SK-N-SH treated with all-trans-retinoic acid at 6 μM for 48 hours (cell line): ENCODE data around the gene B4GALNT3.

Source experiments
- ATAC-seq: fragments of 200-7000 bp; cut with Tn5 transposase; 3 replicates; pipeline ENCODE4 v1.9.1; 2020; ENCODE audit warnings: mild to moderate bottlenecking, moderate library complexity
- ARNTL ChIP-seq: fragments of 450-650 bp; formaldehyde crosslinking; IDR thresholded peaks from 2 replicates; pipeline ENCODE4 v1.5.0; 2020; ENCODE audit warnings: low read depth, mild to moderate bottlenecking, moderate library complexity, borderline replicate concordance
- BACH2 ChIP-seq: fragments of 250-450 bp; sonication (Bioruptor Pico); IDR thresholded peaks from 2 replicates; pipeline ENCODE4 v1.9.0; 2021; ENCODE audit warnings: mild to moderate bottlenecking, borderline replicate concordance
- CREB5 ChIP-seq: fragments of 250-450 bp; sonication (Bioruptor Pico); IDR thresholded peaks from 2 replicates; pipeline ENCODE4 v1.5.1; 2020; ENCODE audit warnings: low read depth, mild to moderate bottlenecking, moderate library complexity
- CSDC2 ChIP-seq: fragments of 250-450 bp; sonication (Bioruptor Pico); IDR thresholded peaks from 2 replicates; pipeline ENCODE4 v1.5.0; 2020; ENCODE audit warnings: mild to moderate bottlenecking, moderate library complexity
- CSRNP3 ChIP-seq: fragments of 250-450 bp; sonication (Bioruptor Pico); IDR thresholded peaks from 2 replicates; pipeline ENCODE4 v1.5.1; 2021; ENCODE audit warnings: mild to moderate bottlenecking, moderate library complexity
- ESRRG ChIP-seq: fragments of 250-450 bp; sonication (Bioruptor Pico); IDR thresholded peaks from 2 replicates; pipeline ENCODE4 v1.6.1; 2021; ENCODE audit warnings: mild to moderate bottlenecking
- OSR1 ChIP-seq: fragments of 250-450 bp; sonication (Bioruptor Pico); IDR thresholded peaks from 2 replicates; pipeline ENCODE4 v1.8.0; 2022; ENCODE audit warnings: moderate library complexity, mild to moderate bottlenecking, inconsistent platforms
- PATZ1 ChIP-seq: fragments of 250-450 bp; sonication (Bioruptor Pico); IDR thresholded peaks from 2 replicates; pipeline ENCODE4 v1.8.0; 2020; ENCODE audit warnings: mild to moderate bottlenecking, moderate library complexity, borderline replicate concordance
- PPARA ChIP-seq: fragments of 250-450 bp; sonication (Bioruptor Pico); IDR thresholded peaks from 2 replicates; pipeline ENCODE4 v1.5.0; 2020; ENCODE audit warnings: mild to moderate bottlenecking, borderline replicate concordance
- RARB ChIP-seq: fragments of 250-450 bp; sonication (Bioruptor Pico); IDR thresholded peaks from 2 replicates; pipeline ENCODE4 v1.8.0; 2021; ENCODE audit warnings: mild to moderate bottlenecking, moderate library complexity
- TOX ChIP-seq: fragments of 250-450 bp; sonication (Bioruptor Pico); IDR thresholded peaks from 2 replicates; pipeline ENCODE4 v1.8.0; 2021; ENCODE audit warnings: mild to moderate bottlenecking, moderate library complexity, borderline replicate concordance
- TSHZ2 ChIP-seq: fragments of 250-450 bp; sonication (Bioruptor Pico); IDR thresholded peaks from 2 replicates; pipeline ENCODE4 v1.5.0; 2020; ENCODE audit warnings: mild to moderate bottlenecking, moderate library complexity
- ZC3H10 ChIP-seq: fragments of 250-450 bp; sonication (Bioruptor Pico); IDR thresholded peaks from 2 replicates; pipeline ENCODE4 v1.5.1; 2021; ENCODE audit warnings: mild to moderate bottlenecking, moderate library complexity
- ZFP30 ChIP-seq: fragments of 450-650 bp; formaldehyde crosslinking; IDR thresholded peaks from 2 replicates; pipeline ENCODE4 v1.5.0; 2022; ENCODE audit warnings: mild to moderate bottlenecking, moderate library complexity
- ZNF70 ChIP-seq: fragments of 450-650 bp; formaldehyde crosslinking; IDR thresholded peaks from 2 replicates; pipeline ENCODE4 v1.5.0; 2020; ENCODE audit warnings: mild to moderate bottlenecking, moderate library complexity
- TF ChIP-seq, protein P1 (sequence below): fragments of 250-450 bp; sonication (Bioruptor Pico); IDR thresholded peaks from 2 replicates; pipeline ENCODE4 v1.8.0; 2021; ENCODE audit warnings: low read depth, mild to moderate bottlenecking, moderate library complexity, borderline replicate concordance

The B4GALNT3 gene

GRCh38 chr12:579420-580110 is 119.8 kb downstream of the B4GALNT3 start (continued):
- TF ChIP-seq PATZ1 (CRISPR knock-in tag) (no peak), ZC3H10 (CRISPR knock-in tag) (no peak)
- TF ChIP-seq, all 23 proteins: peak for 0

- TF ChIP-seq ESRRG (CRISPR knock-in tag): no peak
- TF ChIP-seq ARNTL (CRISPR knock-in tag): no peak
- no peak for TF ChIP-seq ZNF70 (CRISPR knock-in tag)
- no peak for TF ChIP-seq BACH2
- TF ChIP-seq, protein P1, sequence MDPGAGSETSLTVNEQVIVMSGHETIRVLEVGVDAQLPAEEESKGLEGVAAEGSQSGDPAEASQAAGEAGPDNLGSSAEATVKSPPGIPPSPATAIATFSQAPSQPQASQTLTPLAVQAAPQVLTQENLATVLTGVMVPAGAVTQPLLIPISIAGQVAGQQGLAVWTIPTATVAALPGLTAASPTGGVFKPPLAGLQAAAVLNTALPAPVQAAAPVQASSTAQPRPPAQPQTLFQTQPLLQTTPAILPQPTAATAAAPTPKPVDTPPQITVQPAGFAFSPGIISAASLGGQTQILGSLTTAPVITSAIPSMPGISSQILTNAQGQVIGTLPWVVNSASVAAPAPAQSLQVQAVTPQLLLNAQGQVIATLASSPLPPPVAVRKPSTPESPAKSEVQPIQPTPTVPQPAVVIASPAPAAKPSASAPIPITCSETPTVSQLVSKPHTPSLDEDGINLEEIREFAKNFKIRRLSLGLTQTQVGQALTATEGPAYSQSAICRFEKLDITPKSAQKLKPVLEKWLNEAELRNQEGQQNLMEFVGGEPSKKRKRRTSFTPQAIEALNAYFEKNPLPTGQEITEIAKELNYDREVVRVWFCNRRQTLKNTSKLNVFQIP: no peak
- TF ChIP-seq PATZ1 (CRISPR knock-in tag): no peak
- no peak for TF ChIP-seq CSDC2 (CRISPR knock-in tag)
- no peak for TF ChIP-seq TOX
- ATAC-seq: no peak
Measured at GRCh38 chr12:580813-581212, 121.1 kb downstream of the B4GALNT3 start.

DNA sequence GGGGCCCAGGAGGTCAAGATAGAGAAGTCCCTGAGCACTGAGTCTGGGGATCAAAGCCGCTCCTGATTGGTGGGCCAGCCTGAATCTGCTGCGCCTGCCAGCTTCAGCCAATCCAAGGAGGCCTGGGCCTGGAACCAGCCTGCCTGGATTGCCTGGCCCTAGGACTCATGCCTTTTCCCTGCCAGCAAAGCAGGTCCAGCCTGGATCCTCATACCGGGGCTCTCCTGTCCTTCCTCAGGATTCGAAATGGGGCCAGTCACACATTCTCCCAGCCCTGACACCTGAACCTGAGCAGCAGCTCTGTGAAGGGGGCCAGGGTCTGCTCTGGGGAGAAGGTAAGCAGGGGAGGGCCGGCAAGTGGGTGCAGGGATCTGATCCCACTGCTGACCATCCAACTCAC is 121.6 kb downstream of the B4GALNT3 start:
- ATAC-seq: no peak
- TF ChIP-seq ESRRG (CRISPR knock-in tag): no peak
- no peak for TF ChIP-seq PPARA (CRISPR knock-in tag)
- TF ChIP-seq PATZ1 (CRISPR knock-in tag): no peak
- TF ChIP-seq, protein P1: no peak
- TF ChIP-seq RARB (CRISPR knock-in tag): no peak
- TF ChIP-seq ZC3H10 (CRISPR knock-in tag): no peak
- no peak for TF ChIP-seq TSHZ2 (CRISPR knock-in tag)
- TF ChIP-seq CREB5 (CRISPR knock-in tag): no peak
- TF ChIP-seq CSRNP3 (CRISPR knock-in tag): no peak
- TF ChIP-seq ARNTL (CRISPR knock-in tag): no peak
- TF ChIP-seq TOX: no peak
- TF ChIP-seq ZFP30: no peak
- no peak for TF ChIP-seq OSR1 (CRISPR knock-in tag)
- TF ChIP-seq, all 23 proteins: peak for 0
